ENCODE data around the gene OLFML1.

The OLFML1 gene

GRCh38 chr11:7451520-7451919, 33.8 kb upstream of the OLFML1 start:
- H2BK12ac ChIP-seq (ENCODE audit: low read length in 2 of 2) = no peak overlapping the region
- no peak overlapping the region for H2BK120ac ChIP-seq (ENCODE audit: low read depth, low read length)
- H3K14ac ChIP-seq (ENCODE audit: low read length in 2 of 2) = no peak overlapping the region
- H2BK5ac ChIP-seq (ENCODE audit: low read depth, low read length, poor library complexity, severe bottlenecking) = no peak overlapping the region
- no peak overlapping the region for H2AFZ ChIP-seq (ENCODE audit: low read depth, low read length)
- H3K9me3 ChIP-seq (ENCODE audit: control insufficient read depth, low read length) = no peaks in the 10 kb centered on the region
- DNase-seq = no peak
- H3K79me1 ChIP-seq (replicated peaks; ENCODE audit: low read length, poor library complexity, severe bottlenecking) = no peaks in the 10 kb centered on the region
- H3K9ac ChIP-seq (ENCODE audit: low read length) = no peak overlapping the region
- H3K27ac ChIP-seq (ENCODE audit: low read length, poor library complexity, severe bottlenecking) = no peak overlapping the region
- no peak overlapping the region for H4K91ac ChIP-seq (ENCODE audit: low read length)
- no peak overlapping the region for H2AK5ac ChIP-seq (ENCODE audit: low read length, severe bottlenecking)
- H3K23ac ChIP-seq (ENCODE audit: low read length in 2 of 2) = no peak overlapping the region
- no peaks in the 10 kb centered on the region for H3K27me3 ChIP-seq (ENCODE audit: control insufficient read depth in 1 of 2, insufficient read depth in 1 of 2, low read length in 2 of 2)
- H3K4me3 ChIP-seq (ENCODE audit: insufficient read depth in 1 of 2, low read depth in 1 of 2, low read length in 2 of 2) = no peak overlapping the region
- H3K4me2 ChIP-seq (ENCODE audit: low read length, poor library complexity, severe bottlenecking) = no peak overlapping the region
- no peak overlapping the region for H3K4ac ChIP-seq (ENCODE audit: low read depth in 1 of 2, low read length in 2 of 2)
- H4K8ac ChIP-seq (ENCODE audit: low read length) = no peak overlapping the region
- no peaks in the 10 kb centered on the region for H3K4me1 ChIP-seq (ENCODE audit: control insufficient read depth, insufficient read depth, low read depth, low read length)
- WGBS = 62% methylated on average over 3 of the region's 3 CpGs
- no peak overlapping the region for H3K18ac ChIP-seq (ENCODE audit: low read depth in 1 of 2, low read length in 2 of 2)
- H2BK15ac ChIP-seq (ENCODE audit: low read depth, poor library complexity, severe bottlenecking) = no peak overlapping the region
- no peaks in the 10 kb centered on the region for H3K36me3 ChIP-seq (ENCODE audit: control insufficient read depth in 1 of 2, insufficient read depth in 2 of 2, low read depth in 1 of 2, low read length in 2 of 2)

GRCh38 chr11:7451952-7452494, 33.3 kb upstream of the OLFML1 start:
- Histone ChIP-seq H3K27ac (ENCODE audit: low read length, poor library complexity, severe bottlenecking) (no peak overlapping the region), H3K4me1 (ENCODE audit: control insufficient read depth, insufficient read depth, low read depth, low read length) (no peaks in the 10 kb centered on the region), H2BK12ac (ENCODE audit: low read length in 2 of 2) (no peak overlapping the region), H3K23ac (ENCODE audit: low read length in 2 of 2) (no peak overlapping the region), H4K91ac (ENCODE audit: low read length) (no peak overlapping the region), H2AFZ (ENCODE audit: low read depth, low read length) (no peak overlapping the region), H3K4me2 (ENCODE audit: low read length, poor library complexity, severe bottlenecking) (no peak overlapping the region), H2AK5ac (ENCODE audit: low read length, severe bottlenecking) (no peak overlapping the region), H3K9me3 (ENCODE audit: control insufficient read depth, low read length) (no peaks in the 10 kb centered on the region), H2BK120ac (ENCODE audit: low read depth, low read length) (no peak overlapping the region), H3K36me3 (ENCODE audit: control insufficient read depth in 1 of 2, insufficient read depth in 2 of 2, low read depth in 1 of 2, low read length in 2 of 2) (no peaks in the 10 kb centered on the region), H3K14ac (ENCODE audit: low read length in 2 of 2) (no peak overlapping the region), H4K8ac (ENCODE audit: low read length) (no peak overlapping the region), H2BK5ac (ENCODE audit: low read depth, low read length, poor library complexity, severe bottlenecking) (no peak overlapping the region), H3K9ac (ENCODE audit: low read length) (no peak overlapping the region), H3K27me3 (ENCODE audit: control insufficient read depth in 1 of 2, insufficient read depth in 1 of 2, low read length in 2 of 2) (no peaks in the 10 kb centered on the region), H3K18ac (ENCODE audit: low read depth in 1 of 2, low read length in 2 of 2) (no peak overlapping the region), H3K4ac (ENCODE audit: low read depth in 1 of 2, low read length in 2 of 2) (no peak overlapping the region), H3K79me1 (replicated peaks; ENCODE audit: low read length, poor library complexity, severe bottlenecking) (no peaks in the 10 kb centered on the region), H3K4me3 (ENCODE audit: insufficient read depth in 1 of 2, low read depth in 1 of 2, low read length in 2 of 2) (no peak overlapping the region), H2BK15ac (ENCODE audit: low read depth, poor library complexity, severe bottlenecking) (no peak overlapping the region)
- DNase-seq = no peak
- WGBS = no CpG with 5 or more reads among the region's 1 CpG

GRCh38 chr11:7454854-7455253, 30.5 kb upstream of the OLFML1 start:
- Histone ChIP-seq H3K4me1 (ENCODE audit: control insufficient read depth, insufficient read depth, low read depth, low read length) (no peaks in the 10 kb centered on the region), H3K4me2 (ENCODE audit: low read length, poor library complexity, severe bottlenecking) (no peak overlapping the region), H3K27ac (ENCODE audit: low read length, poor library complexity, severe bottlenecking) (no peak overlapping the region), H3K79me1 (replicated peaks; ENCODE audit: low read length, poor library complexity, severe bottlenecking) (no peaks in the 10 kb centered on the region), H2BK120ac (ENCODE audit: low read depth, low read length) (no peak overlapping the region), H3K14ac (ENCODE audit: low read length in 2 of 2) (no peak overlapping the region), H3K9me3 (ENCODE audit: control insufficient read depth, low read length) (no peaks in the 10 kb centered on the region), H2BK5ac (ENCODE audit: low read depth, low read length, poor library complexity, severe bottlenecking) (no peak overlapping the region), H2AK5ac (ENCODE audit: low read length, severe bottlenecking) (no peak overlapping the region), H3K18ac (ENCODE audit: low read depth in 1 of 2, low read length in 2 of 2) (no peak overlapping the region), H3K4me3 (ENCODE audit: insufficient read depth in 1 of 2, low read depth in 1 of 2, low read length in 2 of 2) (no peak overlapping the region), H3K23ac (ENCODE audit: low read length in 2 of 2) (no peak overlapping the region), H3K36me3 (ENCODE audit: control insufficient read depth in 1 of 2, insufficient read depth in 2 of 2, low read depth in 1 of 2, low read length in 2 of 2) (no peaks in the 10 kb centered on the region), H2BK15ac (ENCODE audit: low read depth, poor library complexity, severe bottlenecking) (no peak overlapping the region), H3K9ac (ENCODE audit: low read length) (no peak overlapping the region), H4K91ac (ENCODE audit: low read length) (no peak overlapping the region), H3K27me3 (ENCODE audit: control insufficient read depth in 1 of 2, insufficient read depth in 1 of 2, low read length in 2 of 2) (no peaks in the 10 kb centered on the region), H4K8ac (ENCODE audit: low read length) (no peak overlapping the region), H2BK12ac (ENCODE audit: low read length in 2 of 2) (no peak overlapping the region), H2AFZ (ENCODE audit: low read depth, low read length) (no peak overlapping the region), H3K4ac (ENCODE audit: low read depth in 1 of 2, low read length in 2 of 2) (no peak overlapping the region)
- no peak for DNase-seq
- WGBS = 100% methylated on average over 1 of the region's 2 CpGs

- Histone ChIP-seq H4K8ac (ENCODE audit: low read length) (no peak overlapping the region), H3K23ac (ENCODE audit: low read length in 2 of 2) (no peak overlapping the region), H3K9me3 (ENCODE audit: control insufficient read depth, low read length) (no peaks in the 10 kb centered on the region), H3K27ac (ENCODE audit: low read length, poor library complexity, severe bottlenecking) (no peak overlapping the region), H3K79me1 (replicated peaks; ENCODE audit: low read length, poor library complexity, severe bottlenecking) (no peaks in the 10 kb centered on the region), H3K4ac (ENCODE audit: low read depth in 1 of 2, low read length in 2 of 2) (no peak overlapping the region), H3K18ac (ENCODE audit: low read depth in 1 of 2, low read length in 2 of 2) (no peak overlapping the region), H2AFZ (ENCODE audit: low read depth, low read length) (no peak overlapping the region), H2BK12ac (ENCODE audit: low read length in 2 of 2) (no peak overlapping the region), H2BK15ac (ENCODE audit: low read depth, poor library complexity, severe bottlenecking) (no peak overlapping the region), H3K36me3 (ENCODE audit: control insufficient read depth in 1 of 2, insufficient read depth in 2 of 2, low read depth in 1 of 2, low read length in 2 of 2) (no peaks in the 10 kb centered on the region), H3K4me1 (ENCODE audit: control insufficient read depth, insufficient read depth, low read depth, low read length) (no peaks in the 10 kb centered on the region), H3K4me2 (ENCODE audit: low read length, poor library complexity, severe bottlenecking) (no peak overlapping the region), H3K9ac (ENCODE audit: low read length) (no peak overlapping the region), H4K91ac (ENCODE audit: low read length) (no peak overlapping the region), H3K27me3 (ENCODE audit: control insufficient read depth in 1 of 2, insufficient read depth in 1 of 2, low read length in 2 of 2) (no peaks in the 10 kb centered on the region), H3K4me3 (ENCODE audit: insufficient read depth in 1 of 2, low read depth in 1 of 2, low read length in 2 of 2) (no peak overlapping the region), H2BK120ac (ENCODE audit: low read depth, low read length) (no peak overlapping the region), H3K14ac (ENCODE audit: low read length in 2 of 2) (no peak overlapping the region), H2BK5ac (ENCODE audit: low read depth, low read length, poor library complexity, severe bottlenecking) (no peak overlapping the region), H2AK5ac (ENCODE audit: low read length, severe bottlenecking) (no peak overlapping the region)
- WGBS = 32% methylated on average over 1 of the region's 1 CpG
- DNase-seq = no peak
Measured at GRCh38 chr11:7457211-7457610, 28.1 kb upstream of the OLFML1 start.

Data from mesenchymal stem cell (in vitro differentiated cells and primary cell).